Measurements from ENCODE around the gene ROBO1. TPM values are rescaled to one million over a fixed set of nuclear protein-coding genes. Genes with fewer than 3 reads are reported as not detected.

The ROBO1 gene
- total and polyA plus RNA-seq, 2 of the 13 experiments (the other 11 are each of a cell fraction or from before 2014, with no cell fraction given) = 52.2 to 71.0 TPM

GRCh38 chr3:78872195-78872594 is 895.6 kb downstream of the ROBO1 start (continued):
- no peak for TF ChIP-seq ZNF225 (CRISPR knock-in tag; IDR thresholded peaks at IDR 0.05)
- TF ChIP-seq ESRRA (CRISPR knock-in tag; IDR thresholded peaks at IDR 0.05; ENCODE audit: low read depth) = no peak
- TF ChIP-seq SOX6 (IDR thresholded peaks at IDR 0.05) = peak; percentile 88; the same call in 1 of the 2 replicates
- peak; percentile 99 for TF ChIP-seq SOX6 (CRISPR knock-in tag; IDR thresholded peaks at IDR 0.05)
- no peak for TF ChIP-seq SKI (IDR thresholded peaks at IDR 0.05; ENCODE audit: partially characterized antibody)
- TF ChIP-seq JARID2 (CRISPR knock-in tag; IDR thresholded peaks at IDR 0.05; ENCODE audit: insufficient replicate concordance) = no peak
- TF ChIP-seq IRF1 (CRISPR knock-in tag; IDR thresholded peaks at IDR 0.05; ENCODE audit: low read depth) = no peak
- no peak for TF ChIP-seq ZMAT5 (CRISPR knock-in tag; IDR thresholded peaks at IDR 0.05; ENCODE audit: borderline replicate concordance, low read depth)
- no peak for TF ChIP-seq ZKSCAN8 (CRISPR knock-in tag; IDR thresholded peaks at IDR 0.05; ENCODE audit: borderline replicate concordance)
- no peak for TF ChIP-seq TEF (CRISPR knock-in tag; IDR thresholded peaks at IDR 0.05)
- TF ChIP-seq RBM22 (optimal IDR thresholded peaks at IDR 0.05; ENCODE audit: low read length) = peak; percentile 71
- TF ChIP-seq HHEX (CRISPR knock-in tag; IDR thresholded peaks at IDR 0.05) = no peak
- no peak for TF ChIP-seq KLF15 (CRISPR knock-in tag; IDR thresholded peaks at IDR 0.05; ENCODE audit: borderline replicate concordance)
- peak; percentile 98 for TF ChIP-seq SOX13 (IDR thresholded peaks at IDR 0.05)
- peak in 1 of 2 experiments; percentile 100; a peak in 2 of 4 replicates for TF ChIP-seq SOX13 (CRISPR knock-in tag; conservative IDR thresholded peaks at IDR 0.05 in 1 of 2, IDR thresholded peaks at IDR 0.05 in 1 of 2)
- TF ChIP-seq AKNA (CRISPR knock-in tag; IDR thresholded peaks at IDR 0.05; ENCODE audit: borderline replicate concordance) = no peak
- no peak for TF ChIP-seq ZNF891 (CRISPR knock-in tag; IDR thresholded peaks at IDR 0.05)
- no peak for TF ChIP-seq TSC22D2 (CRISPR knock-in tag; IDR thresholded peaks at IDR 0.05; ENCODE audit: borderline replicate concordance)
- peak; percentile 87 for TF ChIP-seq NR2F6 (IDR thresholded peaks at IDR 0.05)
- peak; percentile 75 for TF ChIP-seq NR2F6 (CRISPR knock-in tag; IDR thresholded peaks at IDR 0.05)
- TF ChIP-seq ZNF777 (CRISPR knock-in tag; IDR thresholded peaks at IDR 0.05) = no peak
- no peak for TF ChIP-seq REPIN1 (CRISPR knock-in tag; IDR thresholded peaks at IDR 0.05; ENCODE audit: borderline replicate concordance, low read depth)
- peak; percentile 73 for TF ChIP-seq CREM (IDR thresholded peaks at IDR 0.05)
- TF ChIP-seq CREM (CRISPR knock-in tag; IDR thresholded peaks at IDR 0.05) = no peak
- no peak for TF ChIP-seq TBL1XR1 (IDR thresholded peaks at IDR 0.05; ENCODE audit: borderline replicate concordance, low read length, partially characterized antibody)
- no peak for TF ChIP-seq ZNF597 (CRISPR knock-in tag; IDR thresholded peaks at IDR 0.05)
